ENCODE measurements around the gene OPRD1.

DNA sequence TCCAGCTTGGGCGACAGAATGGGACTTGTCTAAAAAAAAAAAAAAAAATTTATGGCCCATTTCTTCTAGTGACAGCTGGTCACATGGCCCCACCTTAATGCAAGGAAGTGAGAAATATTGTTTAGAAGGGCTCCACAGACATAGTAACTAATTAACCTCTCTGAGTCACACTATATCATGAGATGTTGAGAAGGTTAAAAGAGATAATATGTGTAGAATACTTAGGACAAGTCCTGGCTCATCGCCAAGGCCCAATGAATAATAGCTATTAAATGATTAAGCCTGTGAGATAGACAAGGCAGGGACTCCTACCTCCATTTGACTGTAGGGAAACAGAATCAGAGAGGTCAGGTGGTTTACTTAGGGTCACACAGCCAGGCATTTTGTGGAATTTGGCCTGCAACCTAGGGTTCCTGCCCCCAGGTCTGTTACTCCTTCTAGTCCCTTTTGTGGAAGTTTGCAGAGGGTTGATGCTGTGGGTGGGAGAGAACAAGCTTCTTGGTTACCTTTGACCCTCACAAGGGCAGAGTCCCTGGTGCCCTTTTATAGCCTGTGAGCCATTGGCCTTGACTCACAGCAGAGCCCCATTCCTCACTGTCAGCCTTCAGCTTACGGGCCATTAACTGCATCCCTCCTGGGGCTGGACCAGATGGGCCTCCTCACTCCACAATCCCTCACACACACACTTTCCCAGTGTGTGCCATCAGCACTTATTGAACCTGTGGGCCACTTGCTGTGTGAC lies 48.5 kb downstream of the OPRD1 start:
- TF ChIP-seq EZH2 (IDR thresholded peaks at IDR 0.05; ENCODE audit: borderline replicate concordance) = no peak
- TF ChIP-seq, protein P1, sequence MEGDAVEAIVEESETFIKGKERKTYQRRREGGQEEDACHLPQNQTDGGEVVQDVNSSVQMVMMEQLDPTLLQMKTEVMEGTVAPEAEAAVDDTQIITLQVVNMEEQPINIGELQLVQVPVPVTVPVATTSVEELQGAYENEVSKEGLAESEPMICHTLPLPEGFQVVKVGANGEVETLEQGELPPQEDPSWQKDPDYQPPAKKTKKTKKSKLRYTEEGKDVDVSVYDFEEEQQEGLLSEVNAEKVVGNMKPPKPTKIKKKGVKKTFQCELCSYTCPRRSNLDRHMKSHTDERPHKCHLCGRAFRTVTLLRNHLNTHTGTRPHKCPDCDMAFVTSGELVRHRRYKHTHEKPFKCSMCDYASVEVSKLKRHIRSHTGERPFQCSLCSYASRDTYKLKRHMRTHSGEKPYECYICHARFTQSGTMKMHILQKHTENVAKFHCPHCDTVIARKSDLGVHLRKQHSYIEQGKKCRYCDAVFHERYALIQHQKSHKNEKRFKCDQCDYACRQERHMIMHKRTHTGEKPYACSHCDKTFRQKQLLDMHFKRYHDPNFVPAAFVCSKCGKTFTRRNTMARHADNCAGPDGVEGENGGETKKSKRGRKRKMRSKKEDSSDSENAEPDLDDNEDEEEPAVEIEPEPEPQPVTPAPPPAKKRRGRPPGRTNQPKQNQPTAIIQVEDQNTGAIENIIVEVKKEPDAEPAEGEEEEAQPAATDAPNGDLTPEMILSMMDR (IDR thresholded peaks at IDR 0.05; ENCODE audit: poor library complexity) = no peak
